ENCODE measurements around the gene FXYD7.
"Not testable (repeated sequence)": the region's sequence is repeated elsewhere in the genome, so short reads cannot be mapped to it uniquely, and the experiment has no call there.

FXYD7 gene

DNA sequence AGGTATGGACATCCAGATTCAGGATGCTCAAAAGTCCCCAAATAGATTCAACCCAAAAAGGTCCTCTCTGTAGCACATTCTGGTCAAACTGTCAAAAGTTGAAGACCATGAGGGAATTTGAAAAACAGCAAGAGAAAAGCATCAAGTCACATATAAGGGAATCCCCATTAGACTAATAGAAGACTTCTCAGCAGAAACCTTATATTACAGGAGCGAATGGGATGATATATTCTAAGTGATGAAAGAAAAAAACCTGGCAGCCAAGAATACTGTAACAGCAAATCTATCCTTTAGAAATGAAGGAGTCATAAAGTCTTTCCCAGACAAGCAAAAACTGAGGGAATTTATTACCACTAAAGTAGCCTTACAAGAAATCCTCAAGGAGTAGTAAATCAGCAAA is 41.2 kb downstream of the FXYD7 start:
- TF ChIP-seq, protein P1, sequence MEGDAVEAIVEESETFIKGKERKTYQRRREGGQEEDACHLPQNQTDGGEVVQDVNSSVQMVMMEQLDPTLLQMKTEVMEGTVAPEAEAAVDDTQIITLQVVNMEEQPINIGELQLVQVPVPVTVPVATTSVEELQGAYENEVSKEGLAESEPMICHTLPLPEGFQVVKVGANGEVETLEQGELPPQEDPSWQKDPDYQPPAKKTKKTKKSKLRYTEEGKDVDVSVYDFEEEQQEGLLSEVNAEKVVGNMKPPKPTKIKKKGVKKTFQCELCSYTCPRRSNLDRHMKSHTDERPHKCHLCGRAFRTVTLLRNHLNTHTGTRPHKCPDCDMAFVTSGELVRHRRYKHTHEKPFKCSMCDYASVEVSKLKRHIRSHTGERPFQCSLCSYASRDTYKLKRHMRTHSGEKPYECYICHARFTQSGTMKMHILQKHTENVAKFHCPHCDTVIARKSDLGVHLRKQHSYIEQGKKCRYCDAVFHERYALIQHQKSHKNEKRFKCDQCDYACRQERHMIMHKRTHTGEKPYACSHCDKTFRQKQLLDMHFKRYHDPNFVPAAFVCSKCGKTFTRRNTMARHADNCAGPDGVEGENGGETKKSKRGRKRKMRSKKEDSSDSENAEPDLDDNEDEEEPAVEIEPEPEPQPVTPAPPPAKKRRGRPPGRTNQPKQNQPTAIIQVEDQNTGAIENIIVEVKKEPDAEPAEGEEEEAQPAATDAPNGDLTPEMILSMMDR (IDR thresholded peaks at IDR 0.05; ENCODE audit: low read depth, low read length): no peak

DNA sequence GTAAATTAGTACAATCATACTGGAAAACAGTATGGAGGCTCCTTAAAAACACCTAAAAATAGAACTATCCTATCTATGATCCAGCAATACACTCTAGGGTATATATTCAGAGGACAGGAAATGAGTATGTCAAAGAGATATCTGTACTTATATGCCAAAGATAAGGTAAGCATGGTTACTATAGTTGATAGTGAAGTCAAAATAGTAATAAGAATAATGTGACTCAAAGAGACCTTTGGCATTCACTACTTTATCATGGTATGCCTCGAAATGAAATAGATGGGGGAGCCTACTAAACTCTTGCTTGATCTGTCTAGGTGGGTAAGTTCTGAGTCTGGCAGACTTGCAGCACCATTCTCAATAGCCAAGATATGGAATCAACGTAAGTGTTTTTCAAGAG is 41.8 kb downstream of the FXYD7 start:
- H3K4me3 ChIP-seq (ENCODE audit: low read depth, low read length): no peak overlapping the region
- TF ChIP-seq, protein P1 (IDR thresholded peaks at IDR 0.05; ENCODE audit: low read depth, low read length): no peak

More for the DNA sequence above, 41.2 kb downstream of the FXYD7 start:
- H3K4me3 ChIP-seq (ENCODE audit: low read depth, low read length): no peak overlapping the region

DNA sequence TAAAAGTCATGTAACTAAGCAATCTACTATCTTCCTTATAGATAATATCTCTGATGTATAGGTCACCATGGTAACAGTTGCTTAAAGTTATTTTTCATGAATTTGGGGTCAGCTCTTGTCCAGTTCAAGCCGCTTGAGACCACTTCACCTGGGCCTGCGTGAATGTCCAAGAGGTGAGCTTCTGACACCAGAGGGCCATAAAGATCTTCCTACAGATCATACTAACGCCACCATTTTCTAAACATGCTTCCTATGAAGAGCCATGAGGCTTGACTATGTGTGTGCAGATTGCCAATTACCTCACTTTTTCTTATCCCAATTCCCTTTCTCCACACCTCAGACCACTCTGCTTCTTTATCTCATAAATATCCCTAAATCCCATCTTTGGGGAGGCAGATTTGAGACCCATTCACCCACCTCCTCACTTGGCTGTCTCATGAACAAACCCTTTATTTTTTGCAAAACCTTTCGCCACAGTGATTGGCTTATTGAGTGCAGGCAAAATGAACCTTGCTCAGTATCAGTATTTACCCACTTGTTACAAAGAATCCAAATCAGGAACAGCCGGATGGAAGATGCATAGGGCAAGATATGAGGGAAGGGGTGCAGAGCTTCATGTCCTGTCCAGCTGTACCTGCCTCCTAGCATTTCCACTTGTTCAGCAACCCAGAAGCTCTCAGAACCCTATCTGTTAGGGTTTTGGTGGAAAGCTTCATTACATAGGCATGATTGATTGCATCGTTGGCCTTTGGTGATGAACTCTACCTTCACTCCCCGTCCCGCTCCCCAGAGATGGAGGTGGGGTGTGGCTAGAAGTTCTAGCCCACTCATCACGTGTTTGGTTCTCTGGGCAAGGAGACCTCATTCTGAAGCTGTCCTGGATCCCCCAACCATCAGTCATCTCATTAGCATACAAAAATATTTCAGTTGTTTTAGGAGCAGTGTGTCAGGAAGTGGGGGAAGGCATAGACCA is 51.2 kb downstream of the FXYD7 start:
- H3K4me3 ChIP-seq (ENCODE audit: low read depth, low read length): no peak overlapping the region
- TF ChIP-seq, protein P1 (IDR thresholded peaks at IDR 0.05; ENCODE audit: low read depth, low read length): no peak

DNA sequence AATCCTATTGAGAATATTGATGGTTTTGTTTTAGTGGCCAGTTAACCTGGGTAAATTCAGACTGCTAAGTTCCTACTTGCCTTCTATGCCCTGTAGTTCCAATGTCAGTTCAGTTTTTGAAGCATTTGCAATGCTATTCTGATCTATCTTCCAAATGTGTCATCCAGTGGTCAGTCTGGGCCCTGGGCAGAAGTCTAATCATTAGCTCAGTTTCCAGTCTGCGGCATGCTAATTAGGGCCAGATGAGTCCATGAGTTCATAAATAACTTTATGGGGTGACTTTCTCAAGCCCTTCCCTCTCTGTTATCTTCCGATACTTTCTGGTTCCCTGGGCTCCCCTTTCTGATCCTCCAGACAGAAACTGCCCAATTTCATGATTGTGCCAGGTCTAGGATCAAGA is 52.8 kb downstream of the FXYD7 start:
- no peak overlapping the region for H3K4me3 ChIP-seq (ENCODE audit: low read depth, low read length)
- TF ChIP-seq, protein P1 (IDR thresholded peaks at IDR 0.05; ENCODE audit: low read depth, low read length): no peak

DNA sequence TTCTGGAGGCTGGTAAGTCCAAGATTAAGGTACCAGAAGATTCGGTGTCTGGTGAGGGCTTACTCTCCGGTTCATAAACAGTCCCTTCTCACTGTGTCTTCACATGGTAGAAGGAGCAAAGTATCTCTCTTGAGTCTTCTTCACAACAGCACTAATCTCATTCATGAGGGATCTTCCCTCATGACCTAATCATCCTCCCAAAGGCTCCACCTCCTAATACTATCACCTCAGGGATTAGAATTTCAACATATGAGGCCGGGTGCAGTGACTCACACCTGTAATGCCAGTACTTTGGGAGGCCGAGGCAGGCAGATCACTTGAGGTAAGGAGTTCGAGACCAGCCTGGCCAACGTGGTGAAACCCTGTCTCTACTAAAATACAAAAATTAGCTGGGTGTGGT is 53.8 kb downstream of the FXYD7 start:
- H3K4me3 ChIP-seq (ENCODE audit: low read depth, low read length): not testable (repeated sequence)

DNA sequence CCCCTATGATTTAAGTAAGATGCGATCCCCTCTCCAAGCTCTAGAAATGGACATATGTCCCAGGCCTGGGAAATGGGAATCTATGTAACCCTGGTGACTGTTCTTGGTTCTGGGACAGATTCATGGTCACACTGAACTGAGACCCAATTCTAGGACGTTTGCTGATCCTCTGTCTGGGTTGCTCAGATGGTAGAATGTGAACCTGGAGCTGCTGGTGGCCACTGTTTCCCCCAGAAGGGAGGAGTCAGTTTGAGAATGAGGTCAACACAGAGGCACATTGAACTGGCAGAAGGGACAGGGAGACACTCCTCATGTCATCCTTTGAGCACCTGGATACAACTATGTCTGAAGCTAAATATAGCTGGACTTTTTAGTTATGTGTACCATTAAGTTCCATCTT is 56.4 kb downstream of the FXYD7 start:
- TF ChIP-seq, protein P1 (IDR thresholded peaks at IDR 0.05; ENCODE audit: low read depth, low read length): no peak
- H3K4me3 ChIP-seq (ENCODE audit: low read depth, low read length): no peak overlapping the region

DNA sequence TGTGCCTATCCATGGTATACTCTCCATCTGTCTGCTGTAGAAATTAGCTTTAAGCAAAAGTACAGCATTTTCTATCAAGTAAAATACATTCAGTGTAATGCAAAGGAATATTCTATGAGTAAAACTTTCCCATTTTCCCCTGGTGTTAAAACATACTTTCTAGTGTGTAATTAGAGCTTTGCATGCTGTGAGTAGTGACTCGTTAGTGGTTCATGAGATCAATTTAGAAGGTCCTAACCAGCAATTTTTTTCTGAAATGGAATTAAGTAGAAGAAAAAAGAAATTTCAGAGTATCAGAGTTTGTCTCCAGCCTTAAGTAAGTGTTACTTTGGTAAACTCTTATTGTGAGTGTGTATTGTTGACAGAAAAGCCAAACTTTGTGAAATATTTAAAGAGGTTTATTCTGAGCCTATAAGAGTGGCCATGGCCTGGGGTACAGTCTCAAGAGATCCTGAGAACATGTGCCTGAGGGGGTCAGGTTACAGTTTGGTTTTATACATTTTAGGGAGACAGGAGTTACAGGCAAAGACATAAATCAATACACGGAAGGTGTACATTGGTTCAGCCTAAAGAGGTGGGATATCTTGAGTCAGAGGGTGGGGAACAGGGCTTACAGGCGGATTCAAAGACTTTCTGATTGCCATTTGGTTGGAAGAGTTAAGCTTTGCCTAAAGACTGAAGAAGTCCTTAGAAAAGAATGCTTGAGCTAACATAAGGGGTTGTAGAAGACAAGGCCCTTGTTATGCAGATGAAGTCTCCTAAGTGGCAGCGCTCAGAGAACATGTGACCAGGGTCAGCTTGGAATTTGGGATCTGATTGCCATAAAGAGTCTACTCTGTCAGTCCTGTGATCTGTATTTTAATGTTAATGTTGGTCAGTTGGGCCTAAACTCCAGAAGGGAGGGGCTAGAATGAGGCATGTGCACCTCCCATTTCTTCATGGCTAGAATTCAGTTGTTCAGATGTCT is 60.0 kb downstream of the FXYD7 start:
- TF ChIP-seq, protein P1 (IDR thresholded peaks at IDR 0.05; ENCODE audit: low read depth, low read length): no peak
- no peak overlapping the region for H3K4me3 ChIP-seq (ENCODE audit: low read depth, low read length)

All from WI38 (cell line).